GM23248 (cell line): ENCODE results near the gene CCDC134.

ENCODE experiments used
- EZH2 ChIP-seq: fragments of 200-600 bp; sonication (generic); IDR thresholded peaks from 2 replicates; pipeline ENCODE4 v1.6.1; 2018; ENCODE audit warnings: antibody characterized with exemption, mild to moderate bottlenecking; ENCODE audit not compliant: insufficient read depth, poor library complexity, severe bottlenecking
- EZH2phosphoT487 ChIP-seq: fragments of 200-600 bp; sonication (generic); IDR thresholded peaks from 2 replicates; pipeline ENCODE4 v1.6.1; 2018; ENCODE audit warnings: antibody characterized with exemption, moderate library complexity, mild to moderate bottlenecking, low read depth; ENCODE audit not compliant: insufficient read depth

DNA sequence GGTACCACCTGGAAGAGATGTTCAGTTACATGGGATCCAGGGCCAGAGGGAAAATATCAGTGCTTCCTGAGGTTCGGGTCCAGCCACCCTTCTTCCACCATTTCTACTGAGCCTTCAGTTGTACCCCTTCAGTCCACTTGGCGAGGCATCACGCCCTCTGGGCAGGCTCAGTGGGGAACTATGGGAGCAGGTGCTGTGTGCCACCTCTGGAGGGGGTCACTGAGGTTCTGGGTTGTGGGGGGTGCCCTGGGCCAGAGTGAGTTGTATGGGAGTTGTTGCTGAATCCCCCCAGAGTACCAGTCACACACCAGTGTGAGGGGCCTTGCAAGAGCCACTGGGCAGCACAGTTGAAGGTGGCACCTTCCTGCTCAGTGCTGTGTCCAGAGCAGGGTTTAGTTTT, 29.7 kb downstream of the CCDC134 start:
- no peak for TF ChIP-seq EZH2phosphoT487
- no peak for TF ChIP-seq EZH2
